ENCODE measurements around the gene SMIM31. TPM values are rescaled to one million over a fixed set of nuclear protein-coding genes. Genes with fewer than 3 reads are reported as not detected.

Gene SMIM31
- total RNA-seq, 1 donor from 2014 or later = not detected

GRCh38 chr4:164780839-164781238 is 26.9 kb downstream of the SMIM31 start:
- no peak for TF ChIP-seq CTCF (IDR thresholded peaks at IDR 0.05)
- H3K36me3 ChIP-seq = no peaks in the 10 kb centered on the region
- no peak overlapping the region for H3K27ac ChIP-seq
- intact Hi-C loops (cut with DNase I) = no loop called here
- no peak for ATAC-seq
- no peak overlapping the region for H3K4me3 ChIP-seq
- no peak for DNase-seq
- H3K4me1 ChIP-seq = no peaks in the 10 kb centered on the region
- H3K27me3 ChIP-seq = no peaks in the 10 kb centered on the region
- no peaks in the 10 kb centered on the region for H3K9me3 ChIP-seq

DNA sequence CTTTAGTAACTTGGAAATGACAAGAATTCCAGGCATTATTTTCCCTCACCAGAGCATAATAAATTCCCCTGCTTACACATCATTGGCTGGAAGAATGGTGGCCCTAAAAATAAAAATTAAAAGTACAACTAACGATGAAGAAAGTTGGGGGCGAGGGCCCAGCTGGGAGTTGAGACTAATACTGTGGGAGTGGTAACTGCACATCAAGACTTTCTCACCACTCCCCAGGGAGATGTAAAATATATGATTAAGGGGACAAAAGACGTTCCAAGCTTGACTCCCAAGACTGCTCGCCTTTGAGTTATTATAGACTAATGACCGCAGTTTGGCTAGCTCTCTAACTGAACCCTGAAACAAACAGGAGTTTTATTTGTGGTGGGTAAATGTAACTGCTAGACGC is 30.0 kb downstream of the SMIM31 start:
- Histone ChIP-seq H3K4me3 (no peak overlapping the region), H3K4me1 (no peaks in the 10 kb centered on the region), H3K9me3 (no peaks in the 10 kb centered on the region), H3K36me3 (no peaks in the 10 kb centered on the region), H3K27ac (no peak overlapping the region), H3K27me3 (no peaks in the 10 kb centered on the region)
- DNase-seq (no peak), ATAC-seq (no peak)
- TF ChIP-seq CTCF (IDR thresholded peaks at IDR 0.05) = no peak
- intact Hi-C loops (cut with DNase I) = no loop called here

GRCh38 chr4:164789047-164789446 is 35.1 kb downstream of the SMIM31 start:
- H3K9me3 ChIP-seq = no peaks in the 10 kb centered on the region
- H3K36me3 ChIP-seq = no peaks in the 10 kb centered on the region
- no peak overlapping the region for H3K4me3 ChIP-seq
- H3K27me3 ChIP-seq = no peaks in the 10 kb centered on the region
- DNase-seq (no peak), ATAC-seq (no peak)
- H3K27ac ChIP-seq = no peak overlapping the region
- H3K4me1 ChIP-seq = no peaks in the 10 kb centered on the region
- no peak for TF ChIP-seq CTCF (IDR thresholded peaks at IDR 0.05)
- intact Hi-C loops (cut with DNase I) = no loop called here

- TF ChIP-seq CTCF (IDR thresholded peaks at IDR 0.05) = no peak
- Histone ChIP-seq H3K9me3 (no peaks in the 10 kb centered on the region), H3K27ac (no peak overlapping the region), H3K4me1 (no peaks in the 10 kb centered on the region), H3K4me3 (no peak overlapping the region), H3K27me3 (no peaks in the 10 kb centered on the region), H3K36me3 (no peaks in the 10 kb centered on the region)
- no peak for DNase-seq
- no peak for ATAC-seq
- intact Hi-C loops (cut with DNase I) = no loop called here
These were observed 36.3 kb downstream of the SMIM31 start for GRCh38 chr4:164790249-164790648.

DNA sequence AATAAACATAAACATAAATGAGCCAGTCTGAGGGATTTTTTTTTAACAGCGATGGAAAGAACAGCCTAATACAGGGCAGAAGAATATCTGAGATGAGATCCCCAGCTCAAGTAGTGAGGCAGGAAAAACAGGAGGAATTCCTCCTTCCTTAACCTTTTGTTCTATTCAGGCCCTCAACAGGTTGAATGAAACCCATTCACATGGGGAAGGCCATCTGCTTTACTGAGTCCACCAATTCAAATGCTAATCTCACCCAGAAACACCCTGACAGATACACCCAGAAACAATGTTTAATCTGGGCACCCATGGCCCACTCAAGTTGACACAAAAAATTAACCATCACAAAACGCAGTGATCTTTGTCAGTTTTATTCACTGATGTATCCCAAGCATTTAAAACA is 45.5 kb downstream of the SMIM31 start:
- H3K4me3 ChIP-seq = no peak overlapping the region
- no peak for TF ChIP-seq CTCF (IDR thresholded peaks at IDR 0.05)
- H3K27ac ChIP-seq = no peak overlapping the region
- intact Hi-C loops (cut with DNase I) = no loop called here
- no peak for ATAC-seq
- no peaks in the 10 kb centered on the region for H3K36me3 ChIP-seq
- H3K9me3 ChIP-seq = no peaks in the 10 kb centered on the region
- no peaks in the 10 kb centered on the region for H3K4me1 ChIP-seq
- DNase-seq = no peak
- H3K27me3 ChIP-seq = no peaks in the 10 kb centered on the region

GRCh38 chr4:164800786-164801185 is 46.9 kb downstream of the SMIM31 start:
- DNase-seq (no peak), ATAC-seq (no peak)
- H3K4me3 ChIP-seq = no peak overlapping the region
- no peaks in the 10 kb centered on the region for H3K4me1 ChIP-seq
- H3K36me3 ChIP-seq = no peaks in the 10 kb centered on the region
- TF ChIP-seq CTCF (IDR thresholded peaks at IDR 0.05) = no peak
- no peaks in the 10 kb centered on the region for H3K9me3 ChIP-seq
- H3K27ac ChIP-seq = no peak overlapping the region
- intact Hi-C loops (cut with DNase I) = no loop called here
- H3K27me3 ChIP-seq = no peaks in the 10 kb centered on the region
